Measurements from ENCODE around the gene ADGRD1.

DNA sequence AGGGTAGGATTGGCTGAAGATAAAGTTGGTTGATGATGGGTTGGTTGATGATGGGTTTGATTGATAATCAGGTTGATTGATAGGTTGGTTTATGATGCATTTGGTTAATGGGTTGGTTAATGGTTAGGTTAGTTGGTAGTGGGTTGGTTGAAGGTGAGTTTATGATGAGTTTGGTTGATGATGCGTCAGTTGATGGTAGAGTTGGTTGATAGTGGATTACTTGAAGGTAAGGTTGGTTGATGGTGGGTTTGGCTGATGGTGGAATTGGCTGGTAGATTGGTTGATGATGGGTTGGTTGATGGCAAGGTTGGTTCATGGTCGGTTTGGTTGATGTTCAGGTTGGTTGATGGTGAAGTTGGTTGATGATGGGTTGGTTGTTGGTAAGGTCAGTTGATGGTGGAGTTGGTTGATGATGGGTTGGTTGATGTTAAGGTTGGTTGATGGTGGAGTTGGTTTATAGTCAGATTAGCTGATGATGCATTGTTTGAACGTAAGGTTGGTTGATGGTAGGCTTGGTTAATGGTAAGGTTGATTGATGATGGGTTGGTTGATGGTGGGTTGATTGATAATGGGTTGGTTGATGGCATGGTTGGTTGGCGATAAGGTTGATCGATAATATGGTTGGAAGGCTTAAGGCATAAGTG is 146.4 kb downstream of the ADGRD1 start:
- TF ChIP-seq, protein P1, sequence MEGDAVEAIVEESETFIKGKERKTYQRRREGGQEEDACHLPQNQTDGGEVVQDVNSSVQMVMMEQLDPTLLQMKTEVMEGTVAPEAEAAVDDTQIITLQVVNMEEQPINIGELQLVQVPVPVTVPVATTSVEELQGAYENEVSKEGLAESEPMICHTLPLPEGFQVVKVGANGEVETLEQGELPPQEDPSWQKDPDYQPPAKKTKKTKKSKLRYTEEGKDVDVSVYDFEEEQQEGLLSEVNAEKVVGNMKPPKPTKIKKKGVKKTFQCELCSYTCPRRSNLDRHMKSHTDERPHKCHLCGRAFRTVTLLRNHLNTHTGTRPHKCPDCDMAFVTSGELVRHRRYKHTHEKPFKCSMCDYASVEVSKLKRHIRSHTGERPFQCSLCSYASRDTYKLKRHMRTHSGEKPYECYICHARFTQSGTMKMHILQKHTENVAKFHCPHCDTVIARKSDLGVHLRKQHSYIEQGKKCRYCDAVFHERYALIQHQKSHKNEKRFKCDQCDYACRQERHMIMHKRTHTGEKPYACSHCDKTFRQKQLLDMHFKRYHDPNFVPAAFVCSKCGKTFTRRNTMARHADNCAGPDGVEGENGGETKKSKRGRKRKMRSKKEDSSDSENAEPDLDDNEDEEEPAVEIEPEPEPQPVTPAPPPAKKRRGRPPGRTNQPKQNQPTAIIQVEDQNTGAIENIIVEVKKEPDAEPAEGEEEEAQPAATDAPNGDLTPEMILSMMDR (IDR thresholded peaks at IDR 0.05), result no peak
- no peak for TF ChIP-seq POLR2A (IDR thresholded peaks at IDR 0.05)
- no peak for TF ChIP-seq POLR2AphosphoS5 (IDR thresholded peaks at IDR 0.05)
- no peak for TF ChIP-seq EP300 (IDR thresholded peaks at IDR 0.05)
